Naive thymus-derived CD8-positive, alpha-beta T cell (primary cell): ENCODE data around the gene APP. TPM values are rescaled to one million over a fixed set of nuclear protein-coding genes. Genes with fewer than 3 reads are reported as not detected.

Source experiments
- ATAC-seq, 2 donors: fragments of 150-1000 bp; cut with Tn5 transposase in 1 of 2; sonication (Bioruptor Pico), chemical (Tn5 transposase) in 1 of 2; 1 replicate in 1 of 2; 2 replicates in 1 of 2; pipeline ENCODE4 v1.10.0; 2021; ENCODE audit warnings: mild to moderate bottlenecking in 2 of 2, moderate library complexity in 2 of 2
- POLR2A ChIA-PET: fragments of 350-600 bp; sonication (Branson Sonifier 250); formaldehyde crosslinking; loops from one replicate; lab custom pipeline; 2021; ENCODE audit warnings: antibody characterized with exemption; lab: Charles Lee
- DNase-seq, 10 donors: peaks; one replicate each; pipeline versions ENCODE4 v3.0.0 to v3.0.0-alpha.2; 2020 to 2022
- H3K27ac Mint-ChIP-seq, 10 donors: one replicate each; pipeline ENCODE4 v1.8.0; 2020 to 2022; ENCODE audit warnings: mild to moderate bottlenecking in 10 of 10, mixed read lengths in 10 of 10, moderate library complexity in 4 of 10, inconsistent platforms in 1 of 10
- H3K27me3 Mint-ChIP-seq, 5 donors: one replicate each; pipeline ENCODE4 v1.8.0; 2021 to 2022; ENCODE audit warnings: mixed read lengths in 5 of 5
- H3K36me3 Mint-ChIP-seq, 3 donors: one replicate each; pipeline ENCODE4 v1.8.0; 2020 to 2022; ENCODE audit warnings: mixed read lengths in 3 of 3, mild to moderate bottlenecking in 2 of 3, inconsistent platforms in 1 of 3
- H3K4me1 Mint-ChIP-seq, 4 donors: one replicate each; pipeline ENCODE4 v1.8.0; 2021 to 2022; ENCODE audit warnings: mixed read lengths in 4 of 4
- H3K4me3 Mint-ChIP-seq, 10 donors: one replicate each; pipeline ENCODE4 v1.8.0; 2020 to 2022; ENCODE audit warnings: mild to moderate bottlenecking in 10 of 10, mixed read lengths in 10 of 10, moderate library complexity in 6 of 10, inconsistent platforms in 1 of 10
- H3K9me3 Mint-ChIP-seq, 9 donors: one replicate each; pipeline ENCODE4 v1.8.0; 2020 to 2022; ENCODE audit warnings: mixed read lengths in 9 of 9, mild to moderate bottlenecking in 3 of 9, inconsistent platforms in 1 of 9, moderate library complexity in 1 of 9
- polyA plus RNA-seq, 3 donors: library from polyadenylated mRNA; unstranded; fragments of 300-500 nt; fragmentation: Illumina TruSeq; gene quantifications; one replicate each; pipeline ENCODE4 v1.2.3, GENCODE V29; 2021
- total RNA-seq, 8 experiments: library from RNA in 2 of 8; stranded (reverse) in 2 of 8; gene quantifications; one replicate each; pipeline ENCODE4 v1.2.3 and lab custom pipeline; 2021 to 2026

The APP gene
- total and polyA plus RNA-seq, 5 experiments from 2014 or later = 6.9 to 33.8 (median 8.7) TPM

GRCh38 chr21:25838809-25839208 is 331.8 kb downstream of the APP start:
- Mint-ChIP-seq H3K27me3 (peaks cover 0 to 12% (median 4%) of the 10 kb centered on the region in 5 donors), H3K9me3 (peaks cover 6 to 27% (median 10%) of the 10 kb centered on the region in 9 donors), H3K36me3 (peaks cover 0 to 19% (median 0%) of the 10 kb centered on the region in 3 donors), H3K4me3 (no peak overlapping the region), H3K4me1 (peaks cover 0 to 2% (median 0%) of the 10 kb centered on the region in 4 donors), H3K27ac (no peak overlapping the region)
- POLR2A ChIA-PET = no interaction called here
- ATAC-seq (no peak), DNase-seq (no peak)

GRCh38 chr21:25837533-25838265 is 332.9 kb downstream of the APP start:
- no peak for ATAC-seq
- peaks cover 8 to 27% (median 12%) of the 10 kb centered on the region in 9 donors for H3K9me3 Mint-ChIP-seq
- no peaks in the 10 kb centered on the region for H3K4me1 Mint-ChIP-seq
- DNase-seq = no peak
- H3K27ac Mint-ChIP-seq = no peak overlapping the region
- peaks cover 0 to 12% (median 4%) of the 10 kb centered on the region in 5 donors for H3K27me3 Mint-ChIP-seq
- peaks cover 0 to 25% (median 0%) of the 10 kb centered on the region in 3 donors for H3K36me3 Mint-ChIP-seq
- POLR2A ChIA-PET = no interaction called here
- no peak overlapping the region for H3K4me3 Mint-ChIP-seq

- no peak for ATAC-seq
- Mint-ChIP-seq H3K4me3 (no peak overlapping the region), H3K4me1 (no peaks in the 10 kb centered on the region), H3K27me3 (peaks cover under 1 to 23% (median 4%) of the 10 kb centered on the region in 5 donors), H3K9me3 (peaks cover 8 to 29% (median 12%) of the 10 kb centered on the region in 9 donors), H3K36me3 (peaks cover 0 to 25% (median 0%) of the 10 kb centered on the region in 3 donors), H3K27ac (no peak overlapping the region)
- DNase-seq = no peak
- POLR2A ChIA-PET = no interaction called here
Observed at GRCh38 chr21:25836396-25836795, 334.2 kb downstream of the APP start.

- peaks cover 0 to 14% (median 4%) of the 10 kb centered on the region in 9 donors for H3K9me3 Mint-ChIP-seq
- POLR2A ChIA-PET = no interaction called here
- ATAC-seq (no peak), DNase-seq (no peak)
- H3K36me3 Mint-ChIP-seq = peaks cover 0 to 14% (median 0%) of the 10 kb centered on the region in 3 donors
- H3K4me1 Mint-ChIP-seq = no peaks in the 10 kb centered on the region
- no peak overlapping the region for H3K4me3 Mint-ChIP-seq
- no peak overlapping the region for H3K27ac Mint-ChIP-seq
- peaks cover 0 to 13% (median 3%) of the 10 kb centered on the region in 5 donors for H3K27me3 Mint-ChIP-seq
Observed at GRCh38 chr21:25834381-25834780, 336.2 kb downstream of the APP start.

GRCh38 chr21:25831300-25831960 is 339.1 kb downstream of the APP start:
- POLR2A ChIA-PET = no interaction called here
- Mint-ChIP-seq H3K4me3 (no peak overlapping the region), H3K36me3 (peaks cover 0 to 6% (median 0%) of the 10 kb centered on the region in 3 donors), H3K27me3 (peaks cover 0 to 11% (median 3%) of the 10 kb centered on the region in 5 donors), H3K4me1 (no peaks in the 10 kb centered on the region), H3K9me3 (peaks cover 0 to 10% (median 2%) of the 10 kb centered on the region in 9 donors), H3K27ac (no peak overlapping the region)
- ATAC-seq = no peak
- DNase-seq = no peak
